Ishikawa (cell line): Measurements from ENCODE around the gene CYP2A6.

Source experiments
- CEBPB ChIP-seq: IDR thresholded peaks from 2 replicates; pipeline ENCODE4 v1.6.1; 2012
- CREB1 ChIP-seq: IDR thresholded peaks from 2 replicates; pipeline ENCODE4 v1.6.1; 2012; ENCODE audit warnings: low read depth
- EGR1 ChIP-seq: IDR thresholded peaks from 2 replicates; pipeline ENCODE4 v1.6.1; 2012
- EP300 ChIP-seq: IDR thresholded peaks from 2 replicates; pipeline ENCODE4 v1.6.1; 2012; ENCODE audit warnings: borderline replicate concordance

DNA sequence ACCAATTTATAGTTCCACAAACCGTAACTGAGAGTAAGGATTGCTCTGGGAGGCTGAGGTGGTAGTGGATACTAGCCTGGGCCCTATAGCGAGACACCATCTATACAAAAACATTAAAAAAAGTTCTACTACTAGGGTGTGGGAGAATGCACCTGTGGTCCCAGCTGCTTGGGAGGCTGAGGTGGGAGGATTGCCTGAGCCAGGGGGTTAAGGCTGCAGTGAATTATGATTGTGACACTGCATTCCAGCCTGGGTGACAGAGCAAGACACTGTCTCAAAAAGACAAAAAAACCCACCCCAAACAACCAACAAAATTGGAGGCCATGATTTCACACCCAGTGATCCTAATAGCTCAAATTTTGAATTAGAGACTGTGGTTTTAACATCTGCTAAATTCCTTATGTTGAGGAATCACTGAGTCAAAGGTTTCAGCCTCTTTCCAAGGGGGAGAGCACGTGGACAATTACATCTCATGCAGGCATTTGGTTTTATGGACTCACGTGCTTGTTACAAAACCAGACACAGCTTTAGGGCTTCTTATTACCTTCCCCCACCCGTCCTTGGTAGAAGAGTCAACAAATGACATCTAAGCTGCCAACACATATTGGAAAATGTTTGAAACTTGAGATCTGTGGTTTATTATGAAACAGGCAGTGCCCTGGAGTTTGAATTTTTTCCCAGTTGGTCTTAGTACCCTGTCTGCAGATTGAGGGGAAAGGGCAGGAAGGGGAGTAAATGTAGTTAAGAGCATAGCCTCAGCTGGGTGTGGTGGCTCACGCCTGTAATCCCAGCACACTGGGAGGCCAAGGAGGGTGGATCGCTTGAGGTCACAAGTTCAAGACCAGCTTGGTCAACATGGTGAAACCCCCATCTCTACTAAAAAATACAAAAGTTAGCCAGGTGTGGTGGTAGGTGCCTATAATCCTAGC, 18.5 kb downstream of the CYP2A6 start:
- TF ChIP-seq CREB1 (no peak), EGR1 (no peak), CEBPB (no peak), EP300 (no peak)
